ENCODE measurements around the gene AKAP6. TPM values are rescaled to one million over a fixed set of nuclear protein-coding genes. Genes with fewer than 3 reads are reported as not detected.

Gene AKAP6
- total RNA-seq, 1 donor from 2014 or later: 2.8 TPM

DNA sequence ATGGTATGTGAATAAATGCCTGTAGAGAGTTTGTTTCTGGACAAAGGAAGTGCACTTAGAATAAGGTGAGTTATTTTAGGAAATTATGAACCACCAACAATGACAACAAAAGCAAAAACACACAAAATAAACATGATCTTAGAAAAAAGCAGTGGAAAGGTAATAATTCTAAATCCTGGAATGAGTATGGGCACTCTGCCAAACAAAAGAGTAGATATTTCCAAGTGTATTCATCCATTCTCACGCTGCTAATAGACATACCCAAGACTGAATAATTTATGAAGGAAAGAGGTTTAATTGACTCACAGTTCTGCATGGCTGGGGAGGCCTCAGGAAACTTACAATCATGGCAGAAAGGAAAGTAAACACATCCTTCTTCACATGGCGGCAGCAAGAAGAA, 340.3 kb downstream of the AKAP6 start:
- Mint-ChIP-seq H3K9me3 (ENCODE audit: unreplicated experiment) (no peaks in the 10 kb centered on the region), H3K27me3 (ENCODE audit: low read depth, unreplicated experiment) (no peaks in the 10 kb centered on the region), H3K4me3 (ENCODE audit: unreplicated experiment) (no peak overlapping the region), H3K4me1 (ENCODE audit: low read depth, unreplicated experiment) (peaks cover 2% of the 10 kb centered on the region), H3K36me3 (ENCODE audit: low read depth, unreplicated experiment) (no peaks in the 10 kb centered on the region), H3K27ac (ENCODE audit: unreplicated experiment) (no peak overlapping the region)
- Histone ChIP-seq H3K4me3 (ENCODE audit: insufficient read depth, low read depth, low read length) (no peak overlapping the region), H4K20me1 (ENCODE audit: insufficient read depth, low read length) (no peaks in the 10 kb centered on the region), H3K27ac (ENCODE audit: low read depth, low read length) (no peak overlapping the region), H3K9ac (ENCODE audit: low read length) (no peak overlapping the region), H3K9me3 (ENCODE audit: insufficient read depth, low read depth, low read length) (no peaks in the 10 kb centered on the region), H3K27me3 (ENCODE audit: insufficient read depth, low read length) (no peaks in the 10 kb centered on the region), H3K4me2 (ENCODE audit: low read length) (no peak overlapping the region), H2AFZ (ENCODE audit: low read depth, low read length) (no peak overlapping the region), H3K4me1 (ENCODE audit: insufficient read depth, low read length) (no peaks in the 10 kb centered on the region), H3K79me2 (ENCODE audit: insufficient read depth, low read length) (no peaks in the 10 kb centered on the region), H3K36me3 (ENCODE audit: insufficient read depth, low read length) (no peaks in the 10 kb centered on the region)
- FAIRE-seq: no peak
- DNase-seq (ENCODE audit: low read depth): peak; percentile 37
- TF ChIP-seq, protein P1, sequence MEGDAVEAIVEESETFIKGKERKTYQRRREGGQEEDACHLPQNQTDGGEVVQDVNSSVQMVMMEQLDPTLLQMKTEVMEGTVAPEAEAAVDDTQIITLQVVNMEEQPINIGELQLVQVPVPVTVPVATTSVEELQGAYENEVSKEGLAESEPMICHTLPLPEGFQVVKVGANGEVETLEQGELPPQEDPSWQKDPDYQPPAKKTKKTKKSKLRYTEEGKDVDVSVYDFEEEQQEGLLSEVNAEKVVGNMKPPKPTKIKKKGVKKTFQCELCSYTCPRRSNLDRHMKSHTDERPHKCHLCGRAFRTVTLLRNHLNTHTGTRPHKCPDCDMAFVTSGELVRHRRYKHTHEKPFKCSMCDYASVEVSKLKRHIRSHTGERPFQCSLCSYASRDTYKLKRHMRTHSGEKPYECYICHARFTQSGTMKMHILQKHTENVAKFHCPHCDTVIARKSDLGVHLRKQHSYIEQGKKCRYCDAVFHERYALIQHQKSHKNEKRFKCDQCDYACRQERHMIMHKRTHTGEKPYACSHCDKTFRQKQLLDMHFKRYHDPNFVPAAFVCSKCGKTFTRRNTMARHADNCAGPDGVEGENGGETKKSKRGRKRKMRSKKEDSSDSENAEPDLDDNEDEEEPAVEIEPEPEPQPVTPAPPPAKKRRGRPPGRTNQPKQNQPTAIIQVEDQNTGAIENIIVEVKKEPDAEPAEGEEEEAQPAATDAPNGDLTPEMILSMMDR (IDR thresholded peaks at IDR 0.05; ENCODE audit: insufficient read depth, low read depth, low read length): no peak
- TF ChIP-seq EZH2 (IDR thresholded peaks at IDR 0.05; ENCODE audit: insufficient read depth, low read length): no peak

DNA sequence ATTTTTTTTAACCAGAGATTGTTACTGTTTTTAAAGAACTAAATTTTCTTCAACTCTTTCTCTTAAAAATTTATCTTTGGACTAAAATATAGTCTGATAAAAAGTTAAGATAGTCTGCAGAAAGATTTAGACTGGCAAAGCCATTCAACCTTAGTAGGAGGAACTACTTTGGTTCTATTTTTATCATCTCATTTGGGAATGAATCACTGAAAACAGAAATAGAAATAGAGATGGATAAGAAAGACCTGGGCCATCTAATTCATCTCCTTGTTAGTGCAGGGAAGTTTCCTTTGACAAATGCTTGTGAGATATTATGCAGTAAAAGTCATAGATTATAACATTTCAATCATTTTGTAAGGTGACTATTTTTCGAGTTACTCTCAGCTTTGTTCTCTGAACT, 346.3 kb downstream of the AKAP6 start:
- no peak for FAIRE-seq

DNA sequence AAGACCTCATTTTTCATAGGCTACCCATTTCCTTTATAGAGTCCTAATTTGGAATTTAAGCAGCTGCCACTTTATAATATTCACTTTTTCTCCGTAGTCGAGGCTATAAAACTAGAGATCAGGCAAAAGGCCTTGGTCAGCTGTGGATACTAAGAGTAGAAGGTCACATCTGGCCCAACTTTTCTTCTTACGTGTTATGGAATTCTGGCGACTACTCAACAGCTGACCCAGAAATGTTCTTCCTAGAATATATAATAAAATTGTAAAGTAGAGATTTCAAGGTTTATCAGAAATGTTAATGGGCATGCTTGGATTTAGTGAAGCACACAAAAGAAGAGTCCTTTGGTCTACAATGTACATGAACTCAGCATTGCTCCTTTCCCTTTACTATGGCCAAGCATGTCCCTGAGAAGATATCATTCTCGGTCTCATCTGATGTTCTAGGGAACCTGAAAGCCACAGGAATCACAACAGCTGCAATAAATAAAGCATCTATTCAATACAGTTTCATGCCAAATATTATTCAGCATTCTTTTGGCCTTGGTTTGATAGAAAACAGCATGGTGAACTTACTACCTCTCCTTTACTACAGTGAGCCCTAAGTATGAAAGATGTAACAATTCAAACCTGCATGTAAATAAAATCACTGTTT, 348.2 kb downstream of the AKAP6 start:
- Histone ChIP-seq H3K9ac (ENCODE audit: low read length) (no peak overlapping the region), H3K79me2 (ENCODE audit: insufficient read depth, low read length) (no peaks in the 10 kb centered on the region), H3K4me3 (ENCODE audit: insufficient read depth, low read depth, low read length) (no peak overlapping the region), H4K20me1 (ENCODE audit: insufficient read depth, low read length) (no peaks in the 10 kb centered on the region), H3K4me1 (ENCODE audit: insufficient read depth, low read length) (no peaks in the 10 kb centered on the region), H2AFZ (ENCODE audit: low read depth, low read length) (no peak overlapping the region), H3K9me3 (ENCODE audit: insufficient read depth, low read depth, low read length) (no peaks in the 10 kb centered on the region), H3K4me2 (ENCODE audit: low read length) (no peak overlapping the region), H3K36me3 (ENCODE audit: insufficient read depth, low read length) (no peaks in the 10 kb centered on the region), H3K27me3 (ENCODE audit: insufficient read depth, low read length) (no peaks in the 10 kb centered on the region), H3K27ac (ENCODE audit: low read depth, low read length) (no peak overlapping the region)
- H3K27me3 Mint-ChIP-seq (ENCODE audit: low read depth, unreplicated experiment): peaks cover 3% of the 10 kb centered on the region
- DNase-seq (ENCODE audit: low read depth) (no peak), FAIRE-seq (no peak)
- peaks cover 3% of the 10 kb centered on the region for H3K4me1 Mint-ChIP-seq (ENCODE audit: low read depth, unreplicated experiment)
- H3K9me3 Mint-ChIP-seq (ENCODE audit: unreplicated experiment): no peaks in the 10 kb centered on the region
- H3K4me3 Mint-ChIP-seq (ENCODE audit: unreplicated experiment): no peak overlapping the region
- no peaks in the 10 kb centered on the region for H3K36me3 Mint-ChIP-seq (ENCODE audit: low read depth, unreplicated experiment)
- H3K27ac Mint-ChIP-seq (ENCODE audit: unreplicated experiment): no peak overlapping the region
- TF ChIP-seq, protein P1 (IDR thresholded peaks at IDR 0.05; ENCODE audit: insufficient read depth, low read depth, low read length): no peak
- no peak for TF ChIP-seq EZH2 (IDR thresholded peaks at IDR 0.05; ENCODE audit: insufficient read depth, low read length)

More for the DNA sequence above, 346.3 kb downstream of the AKAP6 start:
- H3K36me3 ChIP-seq (ENCODE audit: insufficient read depth, low read length): no peaks in the 10 kb centered on the region
- no peak overlapping the region for H3K27ac Mint-ChIP-seq (ENCODE audit: unreplicated experiment)
- H3K9ac ChIP-seq (ENCODE audit: low read length): no peak overlapping the region
- no peaks in the 10 kb centered on the region for H3K27me3 ChIP-seq (ENCODE audit: insufficient read depth, low read length)
- no peaks in the 10 kb centered on the region for H3K27me3 Mint-ChIP-seq (ENCODE audit: low read depth, unreplicated experiment)
- no peak overlapping the region for H3K27ac ChIP-seq (ENCODE audit: low read depth, low read length)
- no peak for DNase-seq (ENCODE audit: low read depth)
- TF ChIP-seq, protein P1 (IDR thresholded peaks at IDR 0.05; ENCODE audit: insufficient read depth, low read depth, low read length): no peak
- no peak for TF ChIP-seq EZH2 (IDR thresholded peaks at IDR 0.05; ENCODE audit: insufficient read depth, low read length)
- no peak overlapping the region for H2AFZ ChIP-seq (ENCODE audit: low read depth, low read length)
- no peaks in the 10 kb centered on the region for H3K36me3 Mint-ChIP-seq (ENCODE audit: low read depth, unreplicated experiment)
- H3K4me1 ChIP-seq (ENCODE audit: insufficient read depth, low read length): no peaks in the 10 kb centered on the region
- H3K9me3 ChIP-seq (ENCODE audit: insufficient read depth, low read depth, low read length): no peaks in the 10 kb centered on the region
- no peak overlapping the region for H3K4me2 ChIP-seq (ENCODE audit: low read length)
- H3K4me3 Mint-ChIP-seq (ENCODE audit: unreplicated experiment): no peak overlapping the region
- H3K4me1 Mint-ChIP-seq (ENCODE audit: low read depth, unreplicated experiment): peaks cover 2% of the 10 kb centered on the region
- no peaks in the 10 kb centered on the region for H4K20me1 ChIP-seq (ENCODE audit: insufficient read depth, low read length)
- H3K9me3 Mint-ChIP-seq (ENCODE audit: unreplicated experiment): no peaks in the 10 kb centered on the region
- H3K79me2 ChIP-seq (ENCODE audit: insufficient read depth, low read length): no peaks in the 10 kb centered on the region
- no peak overlapping the region for H3K4me3 ChIP-seq (ENCODE audit: insufficient read depth, low read depth, low read length)
